DMS53 (cell line): Measurements from ENCODE around the gene RAB40C.

ENCODE experiments used
- DNase-seq: peaks from one replicate; lab custom pipeline; 2025; lab: John Stamatoyannopoulos, UW

Gene RAB40C

DNA sequence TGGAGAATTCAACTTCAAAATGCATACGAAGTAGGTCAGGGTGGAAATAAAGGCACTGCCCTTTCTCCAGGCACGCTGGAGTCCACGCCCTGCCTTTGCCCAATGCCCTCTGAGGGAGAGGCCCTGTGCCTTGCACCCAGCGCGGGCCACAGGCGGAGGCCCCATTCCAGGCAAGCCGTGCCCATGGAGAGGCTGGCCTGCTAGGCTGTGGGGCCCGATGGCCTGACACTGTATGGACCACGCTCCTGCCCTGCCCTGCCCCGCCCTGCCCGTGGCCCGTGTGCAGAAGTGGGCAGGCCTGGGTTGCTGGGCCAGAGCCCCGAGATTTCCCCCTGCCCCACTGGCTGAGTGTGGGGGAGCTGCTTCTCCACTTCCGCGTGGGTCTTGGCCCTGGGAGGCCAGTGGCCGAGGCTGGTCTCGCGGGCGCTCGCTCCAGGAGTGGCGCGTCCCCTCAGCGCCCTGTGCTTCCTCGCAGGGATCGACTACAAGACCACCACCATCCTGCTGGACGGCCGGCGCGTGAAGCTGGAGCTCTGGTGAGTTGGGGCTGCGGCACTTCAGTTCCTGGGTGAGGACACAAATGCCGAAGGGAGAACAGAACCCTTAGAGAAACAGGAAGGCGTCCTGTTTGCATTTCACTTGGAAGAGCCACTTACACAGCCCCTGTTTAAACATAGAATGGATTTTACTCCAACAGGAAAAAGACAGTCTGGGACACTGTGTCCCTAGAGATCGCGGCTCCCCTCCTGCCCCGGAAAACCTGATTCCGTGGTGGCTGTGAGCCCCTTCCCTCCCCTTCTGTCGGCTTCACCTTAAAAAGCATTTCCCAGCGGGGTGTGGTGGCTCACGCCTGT, 27.1 kb downstream of the RAB40C start:
- DNase-seq, result peak; percentile 89

- peak; percentile 45 for DNase-seq
Observed at GRCh38 chr16:617855-618254, 28.0 kb downstream of the RAB40C start.

- no peak for DNase-seq
Observed at GRCh38 chr16:619476-620100, 29.7 kb downstream of the RAB40C start.

GRCh38 chr16:620700-621525, 31.0 kb downstream of the RAB40C start:
- peak; percentile 28 for DNase-seq

- no peak for DNase-seq
Observed at GRCh38 chr16:621526-622105, 31.8 kb downstream of the RAB40C start.

DNA sequence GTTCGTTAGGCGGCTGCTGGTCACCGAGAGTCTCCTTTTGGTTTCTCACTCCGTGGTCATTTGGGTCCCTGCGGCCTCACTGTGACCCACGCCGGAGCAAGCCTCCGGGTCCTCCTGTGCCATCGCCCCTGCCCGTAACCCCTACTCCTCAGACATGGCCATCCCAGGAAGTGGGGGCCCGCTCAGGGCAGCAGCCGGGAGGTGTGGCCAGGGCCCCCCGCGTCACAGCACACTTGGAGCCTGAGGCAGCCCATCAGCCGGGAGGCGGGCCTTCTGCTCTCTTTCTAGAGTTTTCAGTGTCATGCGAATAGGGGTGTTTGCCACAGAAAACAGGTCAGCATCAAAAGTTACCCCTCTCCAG, 33.0 kb downstream of the RAB40C start:
- DNase-seq, result no peak

GRCh38 chr16:624526-625070, 34.7 kb downstream of the RAB40C start:
- DNase-seq, result no peak

- DNase-seq, result no peak
Observed at GRCh38 chr16:625117-625976, 35.5 kb downstream of the RAB40C start.

GRCh38 chr16:625977-626765, 36.3 kb downstream of the RAB40C start:
- DNase-seq, result no peak

GRCh38 chr16:626787-627453, 37.1 kb downstream of the RAB40C start:
- DNase-seq, result peak; percentile 89

DNA sequence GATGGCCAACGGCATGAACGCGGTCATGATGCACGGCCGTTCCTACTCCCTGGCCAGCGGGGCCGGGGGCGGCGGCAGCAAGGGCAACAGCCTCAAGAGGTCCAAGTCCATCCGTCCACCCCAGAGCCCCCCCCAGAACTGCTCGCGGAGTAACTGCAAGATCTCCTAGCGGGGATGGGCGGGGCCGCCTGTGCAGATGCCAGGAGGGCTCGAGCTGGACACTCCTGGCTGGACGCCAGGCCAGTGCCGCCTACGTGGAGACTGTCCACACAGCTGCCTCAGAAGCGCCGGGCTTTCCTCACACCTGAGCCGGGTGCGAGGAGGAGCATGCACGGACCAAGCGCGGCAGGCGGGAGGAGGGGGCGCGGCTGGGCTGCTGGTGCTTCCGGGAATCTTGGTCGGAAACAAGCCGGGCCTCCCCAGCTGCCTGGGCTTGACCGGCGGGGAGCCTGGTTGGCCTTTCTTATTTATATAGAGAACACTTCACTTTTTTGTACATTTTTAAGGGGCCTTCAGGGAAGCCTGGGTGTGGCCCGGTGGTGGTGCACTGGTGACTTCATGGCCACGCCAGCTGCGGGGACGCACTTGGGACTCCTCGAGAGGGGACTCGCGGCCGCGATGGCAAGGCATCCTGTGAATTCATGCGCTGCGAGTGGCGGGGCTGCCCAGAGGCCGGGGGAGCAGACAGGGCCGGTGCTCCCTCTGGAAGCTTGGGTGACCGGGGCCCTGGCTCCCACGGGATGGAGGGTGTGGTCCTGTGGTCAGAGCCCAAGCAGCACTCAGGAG, 37.8 kb downstream of the RAB40C start:
- peak; percentile 88 for DNase-seq

GRCh38 chr16:628321-629061, 38.6 kb downstream of the RAB40C start:
- DNase-seq, result no peak

- DNase-seq, result no peak
Observed at GRCh38 chr16:629185-629832, 39.4 kb downstream of the RAB40C start.

- no peak for DNase-seq
Observed at GRCh38 chr16:629833-630248, 40.0 kb downstream of the RAB40C start.

GRCh38 chr16:630249-630814, 40.5 kb downstream of the RAB40C start:
- no peak for DNase-seq

DNA sequence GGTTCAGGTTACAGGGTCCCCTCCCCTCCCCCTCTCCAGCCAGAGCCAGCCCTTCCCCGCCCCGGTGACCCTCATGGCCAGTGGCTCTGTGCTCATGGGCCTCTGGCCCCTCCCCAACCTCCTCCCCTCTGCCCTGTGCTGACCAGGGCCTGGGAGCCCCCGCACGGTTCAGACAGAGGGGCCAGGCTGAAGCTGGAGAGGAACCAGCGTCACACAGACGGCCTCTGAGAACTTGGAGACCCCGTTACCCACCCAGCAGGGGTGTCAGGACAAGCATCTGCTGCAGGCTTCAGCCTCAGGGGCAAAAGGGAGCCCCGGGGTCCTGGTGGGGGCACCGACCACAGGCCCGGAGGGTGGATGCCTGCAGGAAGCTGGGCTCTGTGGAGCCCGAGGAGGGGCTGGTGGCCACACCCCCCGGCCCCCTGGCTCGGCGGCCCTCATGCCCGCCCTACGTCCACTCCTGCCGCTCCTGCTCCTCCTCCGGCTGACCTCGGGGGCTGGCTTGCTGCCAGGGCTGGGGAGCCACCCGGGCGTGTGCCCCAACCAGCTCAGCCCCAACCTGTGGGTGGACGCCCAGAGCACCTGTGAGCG, 41.0 kb downstream of the RAB40C start, which contains the start of gene WFIKKN1:
WFIKKN1 (plus strand) TSS at position 171 of the 591 bp plus-strand sequence; CDS start at position 440, 269 bp downstream.
- peak; percentile 49 for DNase-seq
